NB4 (cell line): ENCODE measurements around the gene FSIP1.

Source experiments
- DNase-seq: peaks from one replicate; pipeline ENCODE4 v3.0.0; 2010; ENCODE audit warnings: low read depth
- H3K4me3 ChIP-seq: one replicate; pipeline ENCODE4 v1.5.1; 2011; ENCODE audit warnings: mild to moderate bottlenecking, low read depth, low read length, moderate library complexity
- CTCF ChIP-seq: IDR thresholded peaks from one replicate; pipeline ENCODE4 v1.5.1; 2012; ENCODE audit warnings: low read depth, low read length
- MAX ChIP-seq: IDR thresholded peaks from 2 replicates; pipeline ENCODE4 v1.6.1; 2011; ENCODE audit warnings: low read depth, low read length
- MYC ChIP-seq: IDR thresholded peaks from 2 replicates; pipeline ENCODE4 v1.6.1; 2011; ENCODE audit warnings: low read depth, low read length
- POLR2A ChIP-seq: IDR thresholded peaks from 2 replicates; pipeline ENCODE4 v1.6.1; 2011; ENCODE audit warnings: mild to moderate bottlenecking; ENCODE audit not compliant: insufficient read length; ENCODE audit errors: extremely low read depth

FSIP1 gene

GRCh38 chr15:39589193-39589814 lies 193.3 kb downstream of the FSIP1 start:
- H3K4me3 ChIP-seq = no peak overlapping the region
- no peak for TF ChIP-seq MAX
- TF ChIP-seq MYC = no peak
- no peak for TF ChIP-seq CTCF
- TF ChIP-seq POLR2A = no peak
- DNase-seq = no peak

GRCh38 chr15:39588531-39589192 lies 194.0 kb downstream of the FSIP1 start:
- H3K4me3 ChIP-seq = no peak overlapping the region
- no peak for TF ChIP-seq MYC
- no peak for TF ChIP-seq POLR2A
- TF ChIP-seq CTCF = no peak
- no peak for TF ChIP-seq MAX
- DNase-seq = no peak

GRCh38 chr15:39587731-39588530 lies 194.7 kb downstream of the FSIP1 start:
- H3K4me3 ChIP-seq = no peak overlapping the region
- no peak for DNase-seq
- TF ChIP-seq MAX = no peak
- TF ChIP-seq MYC = no peak
- no peak for TF ChIP-seq CTCF
- TF ChIP-seq POLR2A = no peak

GRCh38 chr15:39587096-39587721 lies 195.4 kb downstream of the FSIP1 start:
- no peak for DNase-seq
- TF ChIP-seq CTCF (no peak), MAX (no peak), MYC (no peak), POLR2A (no peak)
- H3K4me3 ChIP-seq = no peak overlapping the region

- no peak for TF ChIP-seq MYC
- TF ChIP-seq CTCF = no peak
- TF ChIP-seq MAX = no peak
- TF ChIP-seq POLR2A = no peak
- H3K4me3 ChIP-seq = no peak overlapping the region
Measured at GRCh38 chr15:39586387-39587095, 196.1 kb downstream of the FSIP1 start.

More at GRCh38 chr15:39586387-39587095, 196.1 kb downstream of the FSIP1 start:
- no peak for DNase-seq
